GM19324 (cell line): ENCODE results near the gene JAG1.
A peak's percentile ranks its signal among the peaks of the same experiment; 100 is the strongest.

Experiments
- ATAC-seq: cut with Tn5 transposase; IDR thresholded peaks from one replicate; pipeline ENCODE4 v1.9.1; 2021; ENCODE audit warnings: mild to moderate bottlenecking, moderate library complexity; ENCODE audit not compliant: unreplicated experiment, low FRiP score

JAG1 gene

DNA sequence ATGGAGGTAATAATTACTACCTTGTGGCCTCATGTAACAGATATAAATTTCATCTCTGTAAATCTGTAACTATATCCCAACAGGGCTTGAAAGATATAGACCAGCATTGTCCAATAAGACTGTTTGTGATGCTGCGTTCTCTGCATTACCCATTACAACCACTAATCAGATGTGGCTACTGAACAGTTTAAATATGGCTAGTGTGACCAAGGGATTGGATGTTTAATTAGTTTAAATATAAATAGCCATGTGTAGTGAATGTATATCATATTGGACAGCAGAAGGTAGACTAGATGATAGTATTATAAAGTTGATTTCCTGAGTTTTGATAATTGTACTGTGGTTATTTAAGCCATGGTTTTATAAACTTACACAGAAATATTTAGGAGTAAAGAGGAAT is 27.8 kb upstream of the JAG1 start:
- no peak for ATAC-seq

DNA sequence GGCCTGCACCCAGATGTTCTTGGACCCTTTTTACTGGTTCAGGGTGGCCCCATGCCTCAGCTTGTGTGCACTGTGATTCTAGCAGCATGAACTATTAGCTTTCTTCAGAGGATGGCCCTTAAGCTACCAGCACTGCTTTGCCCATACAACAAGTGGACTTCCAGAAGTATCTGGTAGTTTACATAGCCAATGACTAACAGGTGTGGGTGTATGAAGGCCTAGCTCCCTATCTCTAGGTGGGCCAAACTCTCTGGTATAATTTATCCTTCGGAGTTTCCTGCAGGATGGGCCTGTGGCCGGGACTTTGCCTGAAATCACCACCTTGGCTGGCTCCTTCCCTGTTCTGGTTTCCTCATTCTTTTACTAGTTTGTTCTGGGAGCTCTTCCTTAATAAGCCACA is 26.1 kb upstream of the JAG1 start:
- no peak for ATAC-seq

DNA sequence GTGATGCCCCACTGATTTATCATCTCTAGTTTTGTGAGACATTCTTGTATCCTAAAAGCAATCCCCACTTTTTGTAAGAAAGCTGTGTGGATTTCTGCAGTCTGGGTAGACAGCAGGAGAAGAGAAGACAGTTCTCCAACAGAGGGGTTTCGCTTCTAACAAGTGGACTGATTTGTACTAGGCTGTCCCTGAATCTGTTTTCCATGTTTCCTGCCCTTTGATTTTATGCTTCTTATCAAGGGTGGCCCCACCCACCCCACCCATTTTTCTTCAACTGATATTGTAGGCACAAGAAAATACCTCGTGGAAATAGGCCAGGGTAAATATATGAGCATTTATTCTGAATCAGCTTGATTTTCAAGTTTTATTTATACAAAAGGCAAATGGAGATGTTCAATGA is 25.7 kb upstream of the JAG1 start:
- ATAC-seq: no peak

DNA sequence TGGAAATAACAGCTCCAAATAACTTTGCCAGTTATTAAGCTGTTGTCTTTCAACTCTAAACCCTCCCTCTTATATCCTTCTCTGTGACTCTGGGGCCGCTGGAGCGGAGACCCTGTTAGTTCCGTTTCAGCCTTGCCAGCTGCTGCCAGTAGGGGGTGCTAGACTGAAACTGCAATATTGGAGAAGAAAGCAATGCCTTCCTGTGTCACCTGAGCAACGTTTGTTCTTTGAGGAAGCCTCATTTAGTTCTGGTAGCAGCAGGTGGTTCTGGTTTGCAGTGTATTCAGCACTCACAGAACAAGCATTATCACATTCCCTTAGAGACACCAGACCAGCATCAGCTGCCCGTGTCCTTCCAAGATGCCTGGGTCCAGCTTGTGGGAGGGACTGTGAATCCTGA is 22.9 kb upstream of the JAG1 start:
- no peak for ATAC-seq

DNA sequence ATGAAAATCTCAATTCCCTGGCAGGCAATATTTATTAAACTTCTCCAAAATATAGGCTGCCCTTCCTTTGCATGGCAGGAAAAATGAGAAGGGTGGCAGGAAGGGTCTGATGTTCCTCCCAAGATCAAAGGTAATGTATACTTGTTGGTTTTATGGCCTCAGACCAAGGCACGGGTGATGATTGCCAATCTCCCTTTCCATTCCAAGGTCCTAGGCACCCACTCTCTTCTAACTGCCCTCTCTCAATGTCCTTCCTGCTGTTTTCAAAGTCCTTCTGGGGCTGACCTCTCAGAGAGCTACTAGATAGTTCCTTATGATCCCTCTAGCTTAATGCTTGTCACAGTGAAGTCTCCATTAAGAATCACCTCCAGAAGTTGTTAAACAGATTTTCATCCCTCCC is 15.6 kb upstream of the JAG1 start:
- no peak for ATAC-seq

DNA sequence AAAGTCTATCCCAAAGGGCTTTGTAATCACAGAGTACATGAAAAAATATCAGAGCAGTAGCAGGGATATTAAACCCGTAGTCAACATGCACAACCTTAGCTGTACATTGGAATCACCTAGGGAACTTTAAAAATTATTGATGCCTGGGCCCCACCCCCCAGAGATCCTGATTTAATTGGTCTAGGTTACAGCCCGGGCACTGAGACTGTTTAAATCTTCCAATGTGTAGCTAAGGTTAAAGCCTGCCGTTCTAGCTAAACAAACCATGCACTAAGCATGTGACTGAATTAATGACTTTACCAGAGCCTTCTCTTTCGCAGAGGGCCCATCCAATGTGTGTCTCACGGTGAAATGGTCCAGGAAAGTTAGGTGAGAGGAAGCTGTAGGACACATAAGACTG is 14.1 kb upstream of the JAG1 start:
- no peak for ATAC-seq

DNA sequence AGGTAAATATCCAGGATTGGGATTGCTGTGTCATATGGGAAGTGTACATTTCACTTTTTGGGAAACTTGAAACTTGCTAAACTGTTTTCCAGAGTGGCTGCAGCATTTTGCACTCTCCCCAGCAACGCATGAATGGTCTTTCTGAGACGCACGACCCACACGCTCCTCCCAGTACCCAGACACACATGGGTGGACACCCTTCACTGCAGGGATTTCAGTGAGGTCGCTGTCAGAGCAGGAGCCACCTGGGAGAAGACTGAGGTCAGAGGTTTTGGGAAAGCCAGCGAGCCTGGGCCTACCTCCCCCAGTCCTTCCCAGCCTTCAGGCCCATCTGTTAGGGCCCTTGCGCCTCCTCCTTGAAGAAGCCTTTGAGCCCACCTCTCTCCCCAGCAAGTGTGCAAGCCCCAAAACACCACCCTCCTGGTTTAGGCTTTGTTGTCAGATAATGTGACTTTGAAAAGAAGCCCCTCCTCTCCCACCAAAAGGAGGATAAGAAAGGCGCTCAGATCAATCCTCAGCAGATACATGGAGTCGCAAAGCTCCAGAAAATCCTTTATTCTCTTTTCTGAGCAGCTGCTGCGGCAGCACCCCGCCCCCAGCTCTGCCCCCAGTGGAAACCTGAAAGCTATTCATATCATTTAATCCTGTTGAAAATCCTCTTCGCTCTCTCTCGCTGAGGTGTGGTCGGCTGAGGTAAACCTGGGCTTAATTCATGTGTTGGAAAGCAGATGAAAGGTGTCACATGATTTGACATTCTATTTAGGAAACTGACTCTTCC is 12.7 kb upstream of the JAG1 start:
- ATAC-seq: no peak

DNA sequence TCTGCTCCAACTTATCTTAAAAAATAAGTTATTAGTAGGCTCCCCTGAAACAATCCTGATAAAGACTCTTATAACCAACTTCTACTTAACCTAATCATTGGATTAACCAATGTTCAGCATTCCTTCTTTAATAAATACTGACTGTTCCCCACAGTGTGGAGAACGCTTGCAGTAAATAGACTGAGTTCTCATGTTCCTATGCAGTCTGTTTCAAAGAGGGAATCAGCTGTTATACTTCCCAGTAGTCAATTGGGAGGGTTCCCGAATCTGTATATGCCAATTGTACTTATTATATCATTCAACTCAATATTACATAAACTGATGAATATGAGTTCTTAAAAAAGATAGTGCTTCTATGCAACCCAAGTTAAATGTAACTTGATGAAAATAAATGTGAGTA is 9.7 kb upstream of the JAG1 start:
- ATAC-seq: no peak

DNA sequence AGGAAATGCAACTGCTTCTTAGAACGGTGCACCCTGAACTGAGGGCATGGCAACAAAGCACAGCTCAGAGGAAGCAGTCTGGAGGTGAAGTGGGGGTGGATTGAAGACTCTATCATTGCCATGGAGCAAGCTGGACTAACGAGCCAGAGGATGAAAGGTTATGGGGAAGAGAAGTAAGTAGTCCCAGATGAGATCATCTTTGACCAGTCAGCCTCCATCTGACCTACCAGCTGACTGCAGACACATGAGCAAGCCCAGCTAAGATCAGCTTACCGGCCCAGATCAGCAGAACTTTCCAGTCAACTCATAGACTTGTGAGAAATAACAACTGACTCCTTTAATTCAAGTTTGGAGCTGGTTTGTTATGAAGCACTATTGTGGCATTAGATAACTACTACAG is 9.1 kb upstream of the JAG1 start:
- no peak for ATAC-seq

DNA sequence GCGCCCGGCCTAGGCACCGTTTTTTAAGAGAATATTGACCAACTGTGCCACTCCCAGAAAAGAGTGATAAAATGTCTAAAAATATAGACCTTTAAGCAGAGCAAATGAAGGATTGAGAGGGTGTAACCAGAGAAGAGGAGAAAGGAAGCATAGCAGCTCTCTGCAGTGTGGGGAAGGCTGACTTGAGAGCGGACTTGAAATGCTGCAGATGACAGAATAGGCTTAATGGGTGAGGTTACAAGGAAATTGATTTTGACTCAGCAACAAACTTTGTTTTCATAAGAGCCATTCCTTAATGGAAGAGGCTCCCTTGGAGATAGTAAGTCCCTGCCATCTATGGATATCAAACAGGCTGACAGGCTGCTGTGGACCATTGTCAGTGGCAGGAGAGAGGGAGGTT is 7.7 kb upstream of the JAG1 start:
- no peak for ATAC-seq

DNA sequence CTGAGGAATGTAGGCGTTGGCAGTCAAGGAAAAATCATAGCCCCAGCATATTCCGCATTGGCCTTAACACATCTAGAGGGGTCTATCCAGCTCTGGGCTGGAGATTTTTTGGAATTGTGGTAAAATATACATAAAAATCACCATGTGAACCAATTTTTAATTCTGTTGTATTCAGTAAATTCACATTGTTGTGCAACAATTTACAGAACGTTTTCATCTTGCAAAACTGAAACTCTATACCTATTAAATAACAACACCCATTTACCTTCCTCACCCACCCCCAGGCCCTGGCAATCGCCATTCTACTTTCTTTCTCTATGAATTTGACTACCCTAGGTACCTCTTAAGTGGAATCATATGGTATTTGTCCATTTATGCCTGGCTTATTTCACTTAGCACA is 6.8 kb upstream of the JAG1 start:
- no peak for ATAC-seq

DNA sequence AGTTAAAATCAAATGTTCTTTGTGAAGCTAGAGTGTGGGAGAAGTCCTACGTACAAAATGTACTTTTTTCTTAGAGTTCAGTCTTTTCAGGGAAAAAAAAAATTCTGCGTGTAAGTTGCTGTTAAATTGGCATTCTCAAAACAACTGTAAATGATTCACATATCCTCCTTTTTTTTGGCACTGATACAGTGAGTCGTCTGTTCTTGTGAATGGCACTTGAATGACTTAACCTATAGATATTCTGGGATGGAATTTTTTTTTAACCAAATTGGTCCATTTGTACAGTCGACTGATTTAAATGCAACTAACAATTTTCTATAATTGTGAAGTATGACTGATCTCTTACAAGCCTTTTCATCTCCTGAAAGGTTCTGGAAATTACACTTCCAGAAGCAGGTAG is 5.5 kb upstream of the JAG1 start:
- no peak for ATAC-seq

DNA sequence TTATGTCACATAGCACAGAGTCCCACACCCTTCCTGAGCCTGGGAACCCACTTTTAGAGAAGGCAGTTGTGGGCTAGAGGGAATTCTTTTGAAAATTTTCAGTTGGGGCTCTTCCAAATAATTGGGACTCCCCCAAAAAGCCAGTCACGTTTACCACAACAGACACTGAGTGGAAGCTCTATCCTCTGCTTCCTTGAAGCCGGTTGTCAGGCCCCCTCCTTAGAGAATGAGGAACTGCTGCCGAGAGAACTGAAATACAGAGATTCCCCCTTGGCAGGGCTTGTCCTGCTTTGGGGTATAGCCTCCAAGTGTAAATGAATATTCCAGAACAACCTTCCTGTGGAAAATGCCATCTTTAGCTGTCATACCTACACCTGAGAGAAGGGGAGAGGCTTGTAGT is 2.7 kb upstream of the JAG1 start:
- no peak for ATAC-seq

DNA sequence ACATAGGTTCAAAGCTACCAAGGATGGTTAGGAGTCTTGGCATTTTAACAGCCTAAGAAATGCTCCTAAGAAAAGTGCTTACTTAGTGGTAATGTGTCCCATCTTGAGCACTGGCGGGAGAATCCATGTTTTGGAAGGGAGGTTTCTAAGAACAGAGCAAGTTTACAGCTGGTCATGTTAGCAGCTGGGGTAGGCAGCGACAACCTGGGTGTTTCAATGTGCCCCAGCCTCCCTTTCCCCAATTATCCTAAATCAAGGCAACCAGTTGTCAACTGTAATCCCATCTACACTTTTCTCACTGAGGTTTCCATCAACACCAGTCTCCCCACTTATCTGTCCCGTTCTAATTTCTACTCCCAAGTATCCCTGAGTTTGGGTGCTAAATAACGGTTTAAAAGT is 1.6 kb upstream of the JAG1 start:
- no peak for ATAC-seq

DNA sequence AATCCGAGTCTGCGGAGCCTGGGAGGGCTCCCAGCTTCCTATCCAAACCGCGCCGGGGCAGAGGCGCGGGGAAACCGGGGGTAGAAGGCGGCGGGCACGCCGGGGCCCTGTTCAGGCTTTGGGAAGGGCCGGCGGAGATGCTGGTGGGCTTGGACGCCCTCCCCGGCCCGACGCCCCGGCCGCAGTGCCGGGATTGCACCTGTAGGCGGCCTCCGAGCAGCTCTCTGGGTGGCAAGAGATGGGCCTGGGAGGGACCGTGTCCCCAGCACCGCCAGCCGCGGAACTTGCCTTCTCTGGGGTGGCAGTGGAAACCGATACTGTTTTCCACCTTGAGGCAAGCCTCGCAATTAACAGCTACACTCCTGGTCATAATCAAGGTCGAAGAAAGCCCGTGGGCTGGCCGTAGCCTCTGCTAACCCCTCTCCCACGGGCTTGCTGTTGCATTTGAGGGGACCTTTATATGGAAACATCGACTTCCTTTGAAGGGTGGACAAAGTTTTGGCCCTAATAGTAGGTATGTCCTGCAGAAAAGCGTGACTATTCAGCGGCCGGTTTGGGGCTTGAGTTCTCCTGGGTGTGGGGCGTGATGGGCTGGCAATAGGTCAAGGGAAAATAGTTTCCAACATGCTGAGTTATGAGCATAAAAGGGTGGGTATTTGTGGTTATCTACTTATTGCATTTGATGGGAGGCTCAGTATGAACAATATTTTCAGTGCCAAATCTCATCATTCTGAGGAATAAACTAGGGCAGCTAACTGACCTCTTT is 1.1 kb upstream of the JAG1 start:
- ATAC-seq: peak; percentile 53

DNA sequence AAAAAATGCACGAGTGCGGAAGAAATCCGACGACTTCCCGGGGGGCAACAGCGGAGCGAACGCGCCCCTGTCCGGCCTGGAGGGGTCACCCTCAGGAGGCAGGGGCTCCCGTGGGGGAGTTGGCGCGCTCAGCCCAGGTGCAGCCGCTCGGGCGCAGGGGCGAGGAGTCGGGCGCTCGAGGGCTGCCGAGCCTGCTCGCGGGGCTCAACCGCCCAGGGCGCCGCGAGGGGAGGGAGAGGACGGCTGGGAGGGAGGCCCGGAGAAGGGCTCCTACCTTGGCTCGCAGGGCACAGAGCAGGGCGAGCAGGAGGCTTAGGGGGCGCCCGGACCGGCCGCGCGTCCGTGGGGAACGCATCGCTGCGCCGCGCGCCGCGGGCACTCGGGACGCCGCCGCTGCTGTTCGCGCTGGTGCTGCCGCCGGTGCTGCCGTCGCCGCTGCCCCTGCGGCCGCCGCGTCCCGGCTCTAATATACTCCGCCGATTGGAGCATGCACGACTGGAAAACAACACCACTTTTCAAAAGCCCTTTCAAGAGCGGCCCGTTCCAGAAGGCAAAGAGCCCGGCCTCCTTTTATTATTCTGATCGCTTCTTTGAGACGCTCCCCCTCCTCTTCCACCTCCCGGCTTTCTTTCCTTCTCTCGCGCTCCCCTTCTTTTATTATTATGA is 490 bp downstream of the JAG1 start:
- ATAC-seq: no peak

DNA sequence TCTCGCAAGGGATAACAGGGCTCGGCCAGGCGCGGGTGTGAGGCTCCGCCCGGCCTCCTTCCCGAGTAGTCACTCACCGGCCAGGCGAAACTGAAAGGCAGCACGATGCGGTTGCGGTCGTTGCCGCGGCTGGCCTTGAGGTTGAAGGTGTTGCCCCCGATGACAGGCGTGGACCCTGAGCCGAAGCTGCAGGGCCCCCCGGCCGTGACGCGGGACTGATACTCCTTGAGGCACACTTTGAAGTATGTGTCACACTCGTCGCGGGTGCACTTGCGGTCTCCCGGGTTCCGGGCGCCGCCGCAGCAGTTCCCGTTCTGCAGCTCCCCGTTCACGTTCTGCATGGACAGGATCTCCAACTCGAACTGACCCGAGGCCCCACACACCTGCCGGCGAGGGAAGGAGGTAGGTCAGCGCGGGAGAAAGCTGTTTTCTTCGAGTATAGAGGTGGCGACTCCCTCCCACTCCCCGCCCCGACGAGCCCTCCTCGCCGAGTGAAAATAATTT is 1.1 kb downstream of the JAG1 start:
- no peak for ATAC-seq

DNA sequence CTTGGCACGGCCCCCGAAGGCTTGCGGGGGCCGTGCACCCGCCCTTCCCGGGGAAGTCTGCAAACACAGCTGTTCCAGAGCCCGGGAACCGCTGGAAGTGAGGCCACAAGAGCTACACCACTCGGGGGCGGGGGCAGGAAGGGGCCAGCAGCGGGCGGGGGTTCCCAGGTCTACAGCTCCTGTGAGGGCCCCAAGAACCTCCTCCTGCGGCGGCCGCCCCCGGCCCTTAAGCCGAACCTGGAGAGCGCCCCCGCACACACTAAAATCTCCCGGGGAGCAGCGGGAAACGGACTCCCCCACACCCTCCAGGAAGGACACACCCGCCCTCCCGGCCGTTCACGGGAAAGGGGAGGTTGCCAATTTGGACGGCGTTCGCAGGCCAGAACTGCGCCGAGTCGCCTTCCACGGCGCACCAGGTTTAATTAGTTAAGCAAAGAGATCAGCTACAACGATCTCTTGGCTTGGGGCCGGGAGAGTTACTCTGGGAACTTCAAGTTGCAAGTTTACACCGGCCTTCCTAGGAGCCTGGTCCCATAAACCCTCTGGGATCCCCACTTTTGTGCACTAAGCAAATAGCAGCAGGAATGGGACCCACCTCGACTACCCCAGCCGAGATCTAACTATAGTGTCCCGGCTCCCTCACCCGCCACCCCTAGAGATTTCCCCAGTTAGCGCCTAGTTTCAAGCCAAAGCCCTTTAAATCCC is 1.7 kb downstream of the JAG1 start:
- no peak for ATAC-seq

DNA sequence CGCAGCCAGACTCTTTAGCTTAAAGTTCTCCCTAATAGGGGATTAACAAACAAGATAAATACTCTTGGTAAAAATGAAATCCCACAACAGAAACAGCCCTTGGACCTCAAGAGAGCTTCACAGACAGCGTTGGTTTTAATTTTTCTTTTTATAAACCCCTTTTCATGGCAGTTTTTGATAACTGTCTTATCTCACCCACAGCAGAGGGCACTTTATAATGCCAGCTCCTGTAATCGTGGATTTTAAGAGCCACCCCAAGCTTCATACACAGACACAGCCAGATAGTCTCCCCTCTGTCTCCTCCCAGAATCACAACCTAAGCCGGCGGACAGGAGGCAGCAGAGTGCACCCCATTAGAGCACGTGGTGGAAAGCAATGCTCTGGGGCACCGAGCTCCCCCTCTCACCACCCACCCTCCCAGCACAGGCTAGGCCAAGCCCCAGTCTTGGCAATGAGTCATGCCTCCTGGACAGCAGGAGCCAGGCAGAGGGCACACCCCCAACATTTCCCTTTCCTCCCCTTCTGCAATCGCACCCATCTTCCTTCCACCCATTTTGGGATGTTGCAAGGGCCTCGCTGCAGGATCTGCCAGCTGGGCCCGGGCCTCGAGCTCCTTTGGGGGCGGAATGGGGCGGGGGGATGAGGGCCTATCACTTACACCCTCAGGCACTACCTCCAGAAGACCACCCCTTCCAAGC is 2.4 kb downstream of the JAG1 start:
- peak; percentile 29 for ATAC-seq

DNA sequence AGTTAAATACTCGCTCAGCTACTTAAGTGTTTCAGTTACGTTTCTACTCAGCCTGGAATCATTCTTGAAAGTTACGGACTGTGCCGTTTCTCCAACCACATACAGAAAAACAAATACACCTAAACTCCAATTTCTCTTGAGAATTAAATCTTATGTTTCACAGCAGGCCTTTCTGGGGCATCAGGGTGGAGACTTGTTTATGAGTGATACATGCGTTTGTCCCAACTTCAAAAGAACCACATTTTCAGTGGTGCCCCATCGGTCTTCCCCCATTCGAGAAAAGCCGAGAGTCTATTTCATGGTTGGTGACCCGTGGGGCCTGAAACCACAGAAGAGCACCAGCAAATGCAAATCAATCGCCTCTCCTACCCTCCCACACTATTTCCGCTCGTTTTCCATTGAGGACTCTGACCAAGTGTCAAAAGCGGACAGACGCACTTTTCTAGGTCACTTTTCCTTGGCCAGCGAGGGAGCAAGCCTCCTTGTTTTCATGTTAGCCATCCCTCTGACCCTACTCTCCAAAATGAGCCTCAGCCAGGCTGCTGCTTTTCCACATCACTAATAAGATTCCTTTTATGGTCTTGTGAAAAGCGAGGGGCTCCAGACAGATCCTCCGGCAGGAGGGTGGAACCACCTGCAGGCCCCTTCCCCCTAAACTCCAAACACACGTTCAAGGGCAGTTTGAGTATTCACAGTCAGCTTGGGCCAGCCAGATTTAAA is 3.1 kb downstream of the JAG1 start:
- ATAC-seq: peak; percentile 21
